ENCODE measurements around the gene SELPLG. TPM values are rescaled to one million over a fixed set of nuclear protein-coding genes. Genes with fewer than 3 reads are reported as not detected.

Gene SELPLG
- total RNA-seq, 2 donors from 2014 or later: 2.6 to 5.3 TPM

- H3K4me3 ChIP-seq: no peak overlapping the region
- DNase-seq (ENCODE audit: low spot score): no peak
- intact Hi-C loops (cut with DNase I): no loop called here
- no peak for TF ChIP-seq POLR2A (IDR thresholded peaks at IDR 0.05)
- no peak for TF ChIP-seq POLR2AphosphoS5 (IDR thresholded peaks at IDR 0.05)
- TF ChIP-seq CTCF (IDR thresholded peaks at IDR 0.05): no peak
- H3K9me3 ChIP-seq: no peaks in the 10 kb centered on the region
- H3K27ac ChIP-seq: no peak overlapping the region
- H3K27me3 ChIP-seq (replicated peaks; ENCODE audit: insufficient read depth): no peaks in the 10 kb centered on the region
- WGBS: 69% methylated on average over 2 of the region's 2 CpGs
- no peaks in the 10 kb centered on the region for H3K4me1 ChIP-seq (replicated peaks)
- no peaks in the 10 kb centered on the region for H3K36me3 ChIP-seq
Observed at GRCh38 chr12:108650083-108650482, 16.4 kb upstream of the SELPLG start.

GRCh38 chr12:108649669-108650068 lies 16.0 kb upstream of the SELPLG start:
- no peak overlapping the region for H3K27ac ChIP-seq
- H3K4me1 ChIP-seq (replicated peaks): no peaks in the 10 kb centered on the region
- H3K9me3 ChIP-seq: no peaks in the 10 kb centered on the region
- no peaks in the 10 kb centered on the region for H3K27me3 ChIP-seq (replicated peaks; ENCODE audit: insufficient read depth)
- no peak for DNase-seq (ENCODE audit: low spot score)
- no peaks in the 10 kb centered on the region for H3K36me3 ChIP-seq
- no peak for TF ChIP-seq POLR2A (IDR thresholded peaks at IDR 0.05)
- TF ChIP-seq POLR2AphosphoS5 (IDR thresholded peaks at IDR 0.05): peak; percentile 33
- H3K4me3 ChIP-seq: no peak overlapping the region
- 15% methylated on average over 4 of the region's 4 CpGs for WGBS
- intact Hi-C loops (cut with DNase I): loop anchor here (10.0 kb wide), 1 partner anchor 445 kb away; the partner anchor contains the start of genes ALKBH2 and UNG

- Histone ChIP-seq H3K4me3 (no peak overlapping the region), H3K4me1 (replicated peaks) (no peaks in the 10 kb centered on the region), H3K27ac (no peak overlapping the region), H3K27me3 (replicated peaks; ENCODE audit: insufficient read depth) (no peaks in the 10 kb centered on the region), H3K36me3 (no peaks in the 10 kb centered on the region), H3K9me3 (no peaks in the 10 kb centered on the region)
- intact Hi-C loops (cut with DNase I): loop anchor here (10.0 kb wide), 1 partner anchor 446 kb away; the partner anchor contains the start of genes ALKBH2 and UNG
- TF ChIP-seq CTCF (IDR thresholded peaks at IDR 0.05) (no peak), POLR2AphosphoS5 (IDR thresholded peaks at IDR 0.05) (no peak), POLR2A (IDR thresholded peaks at IDR 0.05) (no peak)
- WGBS: 58% methylated on average over 6 of the region's 6 CpGs
- no peak for DNase-seq (ENCODE audit: low spot score)
Observed at GRCh38 chr12:108649126-108649525, 15.4 kb upstream of the SELPLG start.

GRCh38 chr12:108648371-108648770 lies 14.7 kb upstream of the SELPLG start:
- intact Hi-C loops (cut with DNase I): loop anchor here (10.0 kb wide), 1 partner anchor 446 kb away; the partner anchor contains the start of genes ALKBH2 and UNG
- Histone ChIP-seq H3K4me1 (replicated peaks) (no peaks in the 10 kb centered on the region), H3K9me3 (no peaks in the 10 kb centered on the region), H3K4me3 (no peak overlapping the region), H3K27me3 (replicated peaks; ENCODE audit: insufficient read depth) (no peaks in the 10 kb centered on the region), H3K27ac (no peak overlapping the region), H3K36me3 (no peaks in the 10 kb centered on the region)
- 92% methylated on average over 9 of the region's 9 CpGs for WGBS
- TF ChIP-seq CTCF (IDR thresholded peaks at IDR 0.05): no peak
- no peak for TF ChIP-seq POLR2AphosphoS5 (IDR thresholded peaks at IDR 0.05)
- TF ChIP-seq POLR2A (IDR thresholded peaks at IDR 0.05): no peak
- DNase-seq (ENCODE audit: low spot score): no peak

GRCh38 chr12:108647585-108648287 lies 14.0 kb upstream of the SELPLG start:
- H3K27ac ChIP-seq: no peak overlapping the region
- no peaks in the 10 kb centered on the region for H3K27me3 ChIP-seq (replicated peaks; ENCODE audit: insufficient read depth)
- no peak for TF ChIP-seq POLR2A (IDR thresholded peaks at IDR 0.05)
- no peak for TF ChIP-seq POLR2AphosphoS5 (IDR thresholded peaks at IDR 0.05)
- TF ChIP-seq CTCF (IDR thresholded peaks at IDR 0.05): no peak
- intact Hi-C loops (cut with DNase I): loop anchor here (10.0 kb wide), 1 partner anchor 447 kb away; the partner anchor contains the start of genes ALKBH2 and UNG
- H3K4me3 ChIP-seq: no peak overlapping the region
- no peaks in the 10 kb centered on the region for H3K36me3 ChIP-seq
- 77% methylated on average over 11 of the region's 11 CpGs for WGBS
- DNase-seq (ENCODE audit: low spot score): no peak
- H3K4me1 ChIP-seq (replicated peaks): no peaks in the 10 kb centered on the region
- no peaks in the 10 kb centered on the region for H3K9me3 ChIP-seq

Measured in prostate gland (tissue), 2 donors.